Keratinocyte (primary cell): ENCODE measurements around the gene NCF2. TPM values are rescaled to one million over a fixed set of nuclear protein-coding genes. Genes with fewer than 3 reads are reported as not detected.

Experiments used
- DNase-seq: peaks from one replicate; pipeline ENCODE4 v3.0.0-alpha.2; 2011; ENCODE audit warnings: low read depth, missing footprints, low spot score
- FAIRE-seq: peaks from 2 replicates; lab custom pipeline; 2011; peaks lifted over from hg19 to GRCh38; lab: Jason Lieb, UNC
- H2AFZ ChIP-seq: 2 replicates; pipeline ENCODE4 v1.6.0; 2012; ENCODE audit warnings: low read length, control low read depth, inconsistent platforms; ENCODE audit not compliant: control insufficient read depth
- H3K27ac ChIP-seq: 2 replicates; pipeline ENCODE4 v1.5.1; 2011; ENCODE audit warnings: low read length; ENCODE audit not compliant: control insufficient read depth, insufficient read depth
- H3K27me3 ChIP-seq: 3 replicates; pipeline ENCODE4 v1.6.0; 2011; ENCODE audit warnings: low read length; ENCODE audit not compliant: control insufficient read depth, insufficient read depth; ENCODE audit errors: extremely low read depth
- H3K36me3 ChIP-seq, 2 experiments: 2 replicates in 1 of 2; 3 replicates in 1 of 2; pipeline ENCODE4 v1.5.1; 2011; ENCODE audit warnings: low read length in 2 of 2, mild to moderate bottlenecking in 1 of 2; ENCODE audit not compliant: control insufficient read depth in 2 of 2, insufficient read depth in 2 of 2; ENCODE audit errors: extremely low read depth in 1 of 2
- H3K4me1 ChIP-seq: 3 replicates; pipeline ENCODE4 v1.5.1; 2011; ENCODE audit warnings: low read length; ENCODE audit not compliant: control insufficient read depth, insufficient read depth; ENCODE audit errors: extremely low read depth
- H3K4me2 ChIP-seq: 3 replicates; pipeline ENCODE4 v1.6.0; 2011; ENCODE audit warnings: low read depth, low read length; ENCODE audit not compliant: control insufficient read depth, insufficient read depth; ENCODE audit errors: extremely low read depth
- H3K4me3 ChIP-seq, 3 experiments: fragments of 200-600 bp in 1 of 3; sonication (generic) in 1 of 3; 2 replicates in 2 of 3; 3 replicates in 1 of 3; pipeline ENCODE4 v1.5.1; 2011 to 2016; ENCODE audit warnings: low read length in 3 of 3, mild to moderate bottlenecking in 3 of 3, control low read depth in 2 of 3, inconsistent platforms in 1 of 3, low read depth in 1 of 3, mixed read lengths in 1 of 3, mixed run types in 1 of 3, moderate library complexity in 1 of 3; ENCODE audit not compliant: control insufficient read depth in 2 of 3, insufficient read depth in 2 of 3; ENCODE audit errors: extremely low read depth in 1 of 3
- H3K79me2 ChIP-seq: 2 replicates; pipeline ENCODE4 v1.6.0; 2012; ENCODE audit warnings: low read length; ENCODE audit not compliant: control insufficient read depth, insufficient read depth
- H3K9ac ChIP-seq: 3 replicates; pipeline ENCODE4 v1.6.0; 2011; ENCODE audit warnings: low read length; ENCODE audit not compliant: control insufficient read depth, insufficient read depth; ENCODE audit errors: extremely low read depth
- H3K9me1 ChIP-seq: 3 replicates; pipeline ENCODE4 v1.6.0; 2011; ENCODE audit warnings: low read length; ENCODE audit not compliant: control insufficient read depth, insufficient read depth; ENCODE audit errors: extremely low read depth
- H3K9me3 ChIP-seq: 2 replicates; pipeline ENCODE4 v1.5.1; 2012; ENCODE audit warnings: low read depth, low read length; ENCODE audit not compliant: control insufficient read depth
- H4K20me1 ChIP-seq: 3 replicates; pipeline ENCODE4 v1.6.0; 2011; ENCODE audit warnings: low read length; ENCODE audit not compliant: control insufficient read depth, insufficient read depth; ENCODE audit errors: extremely low read depth
- EZH2 ChIP-seq: IDR thresholded peaks from one replicate; pipeline ENCODE4 v1.6.1; 2012; ENCODE audit warnings: inconsistent platforms, mild to moderate bottlenecking, low read length, moderate library complexity
- dilution Hi-C: fragments of 300-500 bp; cut with MboI; formaldehyde crosslinking; loops from one replicate; pipeline ENCODE4 v1.7.0; 2020; ENCODE audit warnings: low sequenced_read_pairs; ENCODE audit not compliant: extremely low pct_ligation_motif_present
- polyA plus RNA-seq, 5 experiments: library from polyadenylated mRNA; depleted of rRNA in 3 of 5; stranded (reverse) in 3 of 5; stranded (forward) in 1 of 5; unstranded in 1 of 5; fragments of >200 nt; gene quantifications; 1 replicate in 1 of 5; 2 replicates in 3 of 5; 3 replicates in 1 of 5; pipeline versions ENCODE4 v1.2.1 to v1.2.3, GENCODE V29; 2011 to 2012; ENCODE audit warnings: missing spikeins in 2 of 5, low read depth in 1 of 5, low replicate concordance in 1 of 5
- TF ChIP-seq, protein P1 (sequence below), 3 experiments: IDR thresholded peaks in 1 of 3; conservative IDR thresholded peaks in 1 of 3; optimal IDR thresholded peaks in 1 of 3; 2 replicates in 2 of 3; 3 replicates in 1 of 3; pipeline versions ENCODE3 to v1.5.1; 2011; ENCODE audit warnings: low read length in 3 of 3, mild to moderate bottlenecking in 3 of 3, moderate library complexity in 2 of 3, control low read depth in 1 of 3, inconsistent platforms in 1 of 3; ENCODE audit not compliant: insufficient read depth in 2 of 3; ENCODE audit errors: extremely low read depth in 1 of 3

The NCF2 gene
- polyA plus RNA-seq, 1 donor (not counting 4 experiments of a cell fraction or from before 2014, with no cell fraction given) = 9.2 TPM

DNA sequence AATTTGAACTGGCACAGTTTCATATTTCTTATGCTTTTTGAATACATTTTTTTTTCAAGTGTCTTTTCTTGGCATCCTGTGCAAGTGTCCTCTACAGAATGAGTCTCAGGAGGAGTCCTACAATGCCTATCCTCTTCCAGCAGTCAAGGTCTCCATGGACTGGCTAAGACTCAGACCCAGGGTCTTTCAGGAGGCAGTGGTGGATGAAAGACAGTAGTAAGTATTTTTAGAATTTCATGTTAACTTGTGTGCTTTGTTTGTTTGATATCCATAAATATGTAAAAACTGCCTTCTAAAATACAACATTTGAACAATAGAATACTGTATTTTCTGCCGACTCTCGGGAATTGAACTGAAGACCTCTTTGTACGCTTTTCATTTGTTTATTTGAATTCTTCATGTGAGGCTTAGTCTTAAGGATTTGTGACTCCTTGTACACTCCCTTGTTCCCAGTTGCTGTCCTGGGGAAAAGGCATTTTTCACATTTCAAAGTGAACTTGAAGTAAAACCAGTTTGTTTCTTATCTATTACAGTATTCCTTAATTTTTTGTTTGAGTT, 56.6 kb downstream of the NCF2 start:
- Histone ChIP-seq H3K79me2 (no peaks in the 10 kb centered on the region), H4K20me1 (no peaks in the 10 kb centered on the region), H3K4me3 (no peak overlapping the region), H3K36me3 (peaks cover 16 to 20% of the 10 kb centered on the region in 2 experiments), H3K4me2 (no peak overlapping the region), H3K9me3 (no peaks in the 10 kb centered on the region), H3K9me1 (no peaks in the 10 kb centered on the region), H3K9ac (no peak overlapping the region), H3K27ac (no peak overlapping the region), H2AFZ (no peak overlapping the region), H3K4me1 (no peaks in the 10 kb centered on the region), H3K27me3 (no peaks in the 10 kb centered on the region)
- DNase-seq = no peak
- no peak for FAIRE-seq
- dilution Hi-C loops = no loop called here
- TF ChIP-seq, protein P1, sequence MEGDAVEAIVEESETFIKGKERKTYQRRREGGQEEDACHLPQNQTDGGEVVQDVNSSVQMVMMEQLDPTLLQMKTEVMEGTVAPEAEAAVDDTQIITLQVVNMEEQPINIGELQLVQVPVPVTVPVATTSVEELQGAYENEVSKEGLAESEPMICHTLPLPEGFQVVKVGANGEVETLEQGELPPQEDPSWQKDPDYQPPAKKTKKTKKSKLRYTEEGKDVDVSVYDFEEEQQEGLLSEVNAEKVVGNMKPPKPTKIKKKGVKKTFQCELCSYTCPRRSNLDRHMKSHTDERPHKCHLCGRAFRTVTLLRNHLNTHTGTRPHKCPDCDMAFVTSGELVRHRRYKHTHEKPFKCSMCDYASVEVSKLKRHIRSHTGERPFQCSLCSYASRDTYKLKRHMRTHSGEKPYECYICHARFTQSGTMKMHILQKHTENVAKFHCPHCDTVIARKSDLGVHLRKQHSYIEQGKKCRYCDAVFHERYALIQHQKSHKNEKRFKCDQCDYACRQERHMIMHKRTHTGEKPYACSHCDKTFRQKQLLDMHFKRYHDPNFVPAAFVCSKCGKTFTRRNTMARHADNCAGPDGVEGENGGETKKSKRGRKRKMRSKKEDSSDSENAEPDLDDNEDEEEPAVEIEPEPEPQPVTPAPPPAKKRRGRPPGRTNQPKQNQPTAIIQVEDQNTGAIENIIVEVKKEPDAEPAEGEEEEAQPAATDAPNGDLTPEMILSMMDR (optimal IDR thresholded peaks at IDR 0.05 in 1 of 3, IDR thresholded peaks at IDR 0.05 in 1 of 3, conservative IDR thresholded peaks at IDR 0.05 in 1 of 3; ENCODE audit: extremely low read depth in 1 of 3, insufficient read depth in 2 of 3, low read length in 3 of 3) = no peak
- TF ChIP-seq EZH2 = no peak

DNA sequence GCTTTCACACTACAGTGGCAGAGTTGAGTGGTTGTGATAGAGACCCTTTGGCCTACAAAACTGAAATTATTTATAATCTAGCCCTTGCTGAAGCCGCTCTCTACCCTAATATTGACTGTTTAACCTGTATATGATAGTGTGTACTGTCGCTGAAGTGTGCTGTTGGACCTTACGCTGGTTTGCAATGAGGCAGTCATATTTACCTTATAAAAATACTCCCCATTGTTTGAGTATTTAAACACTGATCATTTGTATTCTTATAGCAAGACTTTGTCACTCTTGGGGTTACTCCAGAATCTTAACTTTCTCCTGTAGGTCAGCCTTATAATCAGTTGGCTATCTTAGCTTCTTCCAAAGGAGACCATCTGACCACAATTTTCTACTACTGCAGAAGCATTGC, 61.7 kb downstream of the NCF2 start:
- H4K20me1 ChIP-seq = no peaks in the 10 kb centered on the region
- no peak for TF ChIP-seq EZH2
- TF ChIP-seq, protein P1 (optimal IDR thresholded peaks at IDR 0.05 in 1 of 3, IDR thresholded peaks at IDR 0.05 in 1 of 3, conservative IDR thresholded peaks at IDR 0.05 in 1 of 3; ENCODE audit: extremely low read depth in 1 of 3, insufficient read depth in 2 of 3, low read length in 3 of 3) = no peak
- no peak overlapping the region for H3K9ac ChIP-seq
- H3K36me3 ChIP-seq = peaks cover 9 to 18% of the 10 kb centered on the region in 2 experiments
- no peak overlapping the region for H3K27ac ChIP-seq
- H3K79me2 ChIP-seq = no peaks in the 10 kb centered on the region
- H3K27me3 ChIP-seq = no peaks in the 10 kb centered on the region
- DNase-seq (no peak), FAIRE-seq (no peak)
- no peaks in the 10 kb centered on the region for H3K9me1 ChIP-seq
- no peak overlapping the region for H3K4me3 ChIP-seq
- no peaks in the 10 kb centered on the region for H3K9me3 ChIP-seq
- no peak overlapping the region for H3K4me2 ChIP-seq
- dilution Hi-C loops = no loop called here
- H2AFZ ChIP-seq = no peak overlapping the region
- H3K4me1 ChIP-seq = no peaks in the 10 kb centered on the region
